Mucosa of gallbladder (tissue), 1 donor: ENCODE results near the gene ATP6V1C2. TPM values are rescaled to one million over a fixed set of nuclear protein-coding genes. Genes with fewer than 3 reads are reported as not detected.

ENCODE experiments used
- DNase-seq: peaks from one replicate; pipeline ENCODE4 v3.0.0-alpha.2; 2020; ENCODE audit warnings: low spot score
- total RNA-seq: library from RNA; stranded (reverse); gene quantifications from one replicate; pipeline ENCODE4 v1.2.1, GENCODE V29; 2021
- donor health status: DM: no; HTN: no; CAD: no.

Gene ATP6V1C2, protein sequence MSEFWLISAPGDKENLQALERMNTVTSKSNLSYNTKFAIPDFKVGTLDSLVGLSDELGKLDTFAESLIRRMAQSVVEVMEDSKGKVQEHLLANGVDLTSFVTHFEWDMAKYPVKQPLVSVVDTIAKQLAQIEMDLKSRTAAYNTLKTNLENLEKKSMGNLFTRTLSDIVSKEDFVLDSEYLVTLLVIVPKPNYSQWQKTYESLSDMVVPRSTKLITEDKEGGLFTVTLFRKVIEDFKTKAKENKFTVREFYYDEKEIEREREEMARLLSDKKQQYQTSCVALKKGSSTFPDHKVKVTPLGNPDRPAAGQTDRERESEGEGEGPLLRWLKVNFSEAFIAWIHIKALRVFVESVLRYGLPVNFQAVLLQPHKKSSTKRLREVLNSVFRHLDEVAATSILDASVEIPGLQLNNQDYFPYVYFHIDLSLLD
- 0.26 TPM for total RNA-seq

DNA sequence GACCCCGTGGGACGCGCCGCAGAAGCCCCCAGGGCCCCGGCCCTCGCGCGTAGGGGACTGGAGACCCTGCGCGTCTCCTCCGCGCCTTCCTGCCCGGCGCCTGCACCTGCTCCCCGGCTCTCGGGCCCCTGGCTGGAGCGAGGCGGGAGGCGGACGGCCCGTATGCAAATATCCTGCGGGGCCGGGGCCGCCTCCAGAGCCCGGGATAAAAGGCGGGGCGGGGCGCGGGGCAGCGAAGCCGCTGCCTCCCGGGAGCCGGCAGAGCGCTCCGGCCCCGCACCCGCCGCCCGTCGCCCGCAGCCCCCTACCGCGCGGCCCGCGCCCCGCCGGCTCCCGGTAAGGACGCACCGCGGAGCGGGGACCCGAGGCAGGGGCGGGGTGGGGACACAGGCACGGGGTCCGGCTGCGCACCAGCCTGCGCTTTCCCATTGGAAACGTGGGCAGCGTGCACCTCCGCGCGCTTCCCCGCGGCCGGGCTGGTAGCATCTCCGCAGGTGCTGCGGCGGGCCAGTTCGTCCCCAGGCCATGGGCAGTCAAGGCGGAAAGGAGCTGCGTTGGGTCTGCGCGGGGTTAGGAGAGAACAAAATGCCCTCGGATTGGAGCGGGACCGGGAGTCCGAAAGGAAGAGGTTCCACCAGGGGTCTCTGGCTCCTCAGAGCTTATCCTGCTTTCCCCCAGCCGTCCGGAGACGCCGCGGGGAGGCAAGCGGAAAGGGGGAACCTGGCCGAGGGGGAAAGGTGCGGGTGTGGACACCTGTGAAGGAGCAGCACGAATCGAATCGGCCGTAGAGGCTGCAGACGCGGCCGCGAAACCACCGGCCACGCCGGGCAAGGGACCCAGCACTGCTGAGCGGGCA lies at the start of gene ATP6V1C2:
TSS of gene ATP6V1C2 (plus strand) at position 235 of the 856 bp plus-strand sequence. CDS start 1,220 bp downstream, outside the sequence.
- no peak for DNase-seq

DNA sequence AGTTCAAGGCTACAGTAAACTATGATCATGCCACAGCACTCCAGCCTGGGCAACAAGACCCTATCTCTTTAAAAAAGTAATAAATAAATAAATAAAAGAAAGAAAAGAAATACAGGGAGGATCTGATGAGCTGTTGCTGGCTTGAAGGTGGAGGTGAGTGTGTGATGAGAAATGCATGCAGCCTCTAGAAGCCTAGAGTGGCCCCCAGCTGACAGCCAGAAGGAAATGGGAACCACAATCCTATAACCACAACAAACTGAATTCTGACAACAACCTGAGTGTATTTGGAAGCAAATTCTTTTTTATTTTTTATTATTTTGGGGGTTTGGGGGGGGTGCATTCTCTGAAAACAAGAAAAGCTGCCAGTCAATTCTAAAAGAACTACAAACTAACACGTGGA lies 46.3 kb upstream of the ATP6V1C2 start:
- DNase-seq = no peak

DNA sequence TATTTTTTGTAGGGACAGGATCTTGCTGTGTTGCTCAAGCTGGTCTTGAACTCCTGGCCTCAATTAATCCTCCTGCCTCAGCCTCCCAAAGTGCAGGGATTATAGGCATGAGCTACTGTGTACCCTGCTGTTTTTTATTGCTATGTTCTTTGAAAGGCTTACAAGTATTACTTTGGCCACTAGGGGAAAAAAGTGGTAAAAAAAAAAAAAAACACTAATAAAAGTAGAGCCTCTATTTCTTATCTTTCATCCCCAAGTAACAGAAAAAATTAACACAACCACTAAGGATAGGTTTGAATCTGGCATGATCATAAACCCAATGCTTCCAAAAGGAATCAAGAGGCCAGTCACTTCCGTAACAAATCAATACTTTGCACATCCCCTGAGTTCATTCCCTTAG lies 43.2 kb upstream of the ATP6V1C2 start:
- DNase-seq = no peak

DNA sequence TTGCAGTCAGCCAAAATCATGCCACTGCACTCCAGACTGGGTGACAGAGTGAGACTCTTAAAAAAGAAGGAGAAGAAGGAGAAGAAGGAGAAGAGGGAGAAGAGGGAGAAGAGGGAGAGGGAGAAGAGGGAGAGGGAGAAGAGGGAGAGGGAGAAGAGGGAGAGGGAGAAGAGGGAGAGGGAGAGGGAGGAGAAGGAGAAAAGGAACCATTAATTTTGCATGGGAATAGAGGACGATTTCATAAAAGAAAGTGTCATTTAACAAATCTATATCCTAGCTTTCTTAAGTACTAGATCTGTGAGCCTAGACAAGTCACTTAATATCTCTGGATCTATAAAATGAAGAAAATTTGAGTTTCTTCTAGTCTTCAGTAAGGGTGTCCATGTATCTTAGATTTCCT lies 41.2 kb upstream of the ATP6V1C2 start:
- DNase-seq = no peak

DNA sequence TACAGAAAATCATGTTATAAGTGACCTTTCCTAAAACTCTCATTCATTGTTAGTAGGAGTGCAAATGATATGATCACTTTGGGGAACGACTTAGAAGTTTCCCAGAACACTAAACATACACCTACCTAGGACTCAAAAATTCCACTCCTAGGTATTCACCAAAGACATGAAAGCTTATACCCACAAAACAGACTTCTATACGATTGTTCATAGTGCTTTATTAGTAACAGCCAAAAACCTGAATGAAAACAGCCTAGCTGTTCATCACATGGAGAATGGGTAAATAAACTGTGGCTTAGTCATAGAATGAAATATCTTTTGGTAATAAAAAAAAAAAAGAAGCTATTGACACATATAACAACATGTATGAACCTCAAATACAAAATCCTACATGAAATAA lies 40.5 kb upstream of the ATP6V1C2 start:
- no peak for DNase-seq

DNA sequence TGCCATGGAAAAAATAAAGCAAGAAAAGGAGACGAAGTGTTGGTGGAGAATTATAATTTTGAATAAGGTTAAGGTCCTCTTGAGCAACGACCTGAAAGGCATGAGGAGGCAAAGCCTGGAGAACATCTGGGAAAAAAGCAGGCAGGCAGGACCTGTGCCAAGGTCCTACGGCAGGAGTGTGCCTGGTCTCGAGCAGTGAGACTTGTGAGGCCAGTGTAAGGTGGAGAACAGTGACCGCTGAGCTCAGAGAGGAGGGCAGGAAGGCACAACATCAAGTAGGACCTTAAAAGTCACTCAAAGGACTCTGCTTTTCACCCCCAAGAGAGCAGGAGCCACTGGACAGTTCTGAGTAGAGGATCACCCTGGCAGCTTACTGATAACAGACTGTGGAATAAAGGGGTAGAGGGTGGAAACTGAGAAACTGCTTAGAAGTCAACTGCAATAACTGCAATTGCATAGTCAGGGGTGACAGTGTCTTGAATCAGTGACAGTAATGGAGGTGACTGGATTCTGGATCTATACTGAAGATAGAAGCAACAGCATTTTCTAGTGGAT lies 35.2 kb upstream of the ATP6V1C2 start:
- DNase-seq = no peak

DNA sequence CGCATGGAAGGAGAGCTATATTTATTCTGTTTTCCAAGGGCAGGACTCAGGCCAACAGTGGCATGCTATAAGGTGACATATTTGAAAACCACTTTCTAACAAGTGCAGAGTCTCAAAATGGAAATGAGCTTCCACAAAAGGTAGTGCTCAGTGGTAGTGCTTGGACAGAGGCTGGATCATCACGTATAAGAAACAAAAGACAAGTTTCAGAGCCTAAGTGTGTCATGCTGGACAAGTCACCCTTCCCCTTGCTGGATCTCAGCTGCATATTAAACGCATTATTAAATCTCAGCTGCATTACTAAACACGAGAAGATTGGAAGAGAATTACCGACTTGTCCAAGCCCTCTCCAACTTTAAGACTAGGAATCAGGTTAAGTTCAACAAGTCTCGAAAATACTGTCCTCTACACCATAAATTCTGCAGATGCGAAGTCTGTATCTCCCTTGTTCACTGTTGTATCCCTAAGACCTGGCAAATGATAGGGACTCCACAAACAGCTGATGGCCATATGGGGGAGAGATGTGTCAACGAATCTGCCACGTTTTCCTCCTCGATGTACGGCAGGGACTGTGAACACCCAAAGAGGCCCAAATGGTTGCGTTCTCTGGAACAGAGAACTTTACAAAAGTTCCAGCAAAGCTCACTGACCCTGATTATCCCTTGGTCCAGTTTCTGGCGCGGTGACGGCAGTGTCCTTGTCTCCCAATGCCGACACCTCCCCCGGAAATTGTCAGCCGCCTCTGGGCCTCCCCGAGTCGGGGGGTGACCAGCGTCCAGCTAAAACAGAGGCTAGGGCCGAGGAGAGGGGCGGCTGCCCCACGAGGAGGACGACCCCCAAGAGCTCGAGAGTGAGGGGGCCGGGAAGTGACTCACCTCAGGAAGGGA lies 32.3 kb upstream of the ATP6V1C2 start:
- DNase-seq = peak; percentile 12

DNA sequence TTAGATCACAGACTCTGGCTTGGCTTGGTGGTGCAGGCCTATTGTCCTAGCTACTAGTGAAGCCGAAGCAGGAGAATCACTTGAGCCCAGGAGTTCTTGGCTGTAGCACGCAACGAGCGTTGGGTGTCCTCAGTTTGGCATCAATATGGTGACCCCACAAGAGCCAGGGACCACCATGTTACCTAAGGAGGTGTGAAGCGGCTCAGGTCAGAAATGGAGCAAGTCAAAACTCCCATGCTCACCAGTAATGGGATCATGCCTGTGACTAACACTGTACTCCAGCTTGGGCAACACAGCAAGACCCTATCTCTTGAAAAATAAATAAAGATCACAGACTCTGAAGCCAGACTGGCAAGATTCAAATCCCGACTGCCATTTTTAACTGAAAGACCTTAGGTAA lies 29.9 kb upstream of the ATP6V1C2 start:
- DNase-seq = no peak

DNA sequence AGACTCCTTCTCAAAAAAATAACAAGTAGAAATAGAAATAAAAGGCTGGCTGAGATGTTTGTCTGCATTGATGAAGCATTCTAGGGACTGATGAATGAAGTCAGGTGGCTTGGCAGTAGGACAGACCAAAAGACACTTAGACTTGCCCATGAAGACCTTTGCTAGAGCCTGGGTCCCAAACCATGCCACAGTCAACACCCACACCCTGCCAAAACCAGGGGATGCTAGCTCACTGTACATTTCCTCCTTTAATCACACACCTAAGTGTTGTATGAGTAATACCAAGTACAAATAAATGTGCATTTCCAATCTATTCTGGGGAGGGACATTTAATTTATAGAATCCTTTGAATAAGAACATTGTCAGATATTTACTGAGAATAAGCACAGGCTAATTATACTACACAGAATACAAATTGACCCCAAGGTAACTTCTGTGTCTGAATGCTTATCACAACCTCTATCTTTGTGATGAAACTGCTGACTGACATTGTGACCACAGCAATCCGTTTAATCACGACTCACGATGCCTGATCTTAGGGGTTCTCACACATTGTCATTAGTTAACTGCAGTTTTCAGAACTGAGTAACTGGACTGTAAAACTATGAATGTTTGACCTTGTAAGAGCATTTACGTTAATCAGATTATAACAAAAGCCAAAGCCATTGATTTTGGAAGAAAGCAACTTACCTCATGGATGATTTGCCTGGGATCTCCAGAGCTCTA lies 21.2 kb upstream of the ATP6V1C2 start:
- no peak for DNase-seq

DNA sequence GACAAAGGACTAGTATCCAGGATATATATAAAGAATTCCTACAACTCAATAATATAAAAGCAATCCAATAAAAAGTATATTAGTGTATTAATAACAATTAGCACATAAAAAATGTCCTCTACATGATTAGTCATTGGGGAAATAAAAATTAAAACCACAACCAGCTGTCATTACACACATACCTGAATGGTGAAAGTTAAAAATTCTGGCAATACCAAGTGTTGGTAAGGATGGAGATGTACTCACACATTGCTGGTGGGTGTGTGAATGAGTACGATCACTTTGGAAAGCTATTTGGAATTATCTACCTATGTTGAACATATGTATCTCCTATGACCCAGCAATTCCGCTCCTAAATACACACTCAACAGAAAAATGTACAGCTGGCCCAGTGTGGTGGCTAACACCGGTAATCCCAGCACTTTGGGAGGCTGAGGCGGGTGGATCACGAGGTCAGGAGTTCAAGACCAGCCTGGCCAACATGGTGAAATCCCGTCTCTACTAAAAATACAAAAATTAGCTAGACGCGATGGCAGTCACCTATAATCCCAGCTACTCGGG lies 17.3 kb upstream of the ATP6V1C2 start:
- no peak for DNase-seq

DNA sequence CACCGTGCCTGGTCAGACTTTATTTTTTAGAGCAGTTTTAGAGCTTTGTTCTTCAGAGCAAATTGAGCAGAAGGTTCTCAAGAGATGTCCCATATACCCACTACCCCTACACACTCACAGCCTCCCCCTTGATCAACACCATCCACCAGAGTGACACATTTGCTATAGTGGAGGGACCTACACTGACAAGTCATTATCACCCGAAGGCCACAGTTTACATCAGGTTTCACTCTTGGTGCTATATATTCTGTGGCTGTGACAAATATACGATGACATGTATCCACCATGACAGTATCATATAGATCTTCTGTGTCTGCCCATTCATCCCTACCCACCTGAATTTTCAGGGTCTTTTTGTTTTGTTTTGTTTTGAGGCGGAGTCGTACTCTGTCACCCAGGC lies 15.4 kb upstream of the ATP6V1C2 start:
- DNase-seq = no peak

DNA sequence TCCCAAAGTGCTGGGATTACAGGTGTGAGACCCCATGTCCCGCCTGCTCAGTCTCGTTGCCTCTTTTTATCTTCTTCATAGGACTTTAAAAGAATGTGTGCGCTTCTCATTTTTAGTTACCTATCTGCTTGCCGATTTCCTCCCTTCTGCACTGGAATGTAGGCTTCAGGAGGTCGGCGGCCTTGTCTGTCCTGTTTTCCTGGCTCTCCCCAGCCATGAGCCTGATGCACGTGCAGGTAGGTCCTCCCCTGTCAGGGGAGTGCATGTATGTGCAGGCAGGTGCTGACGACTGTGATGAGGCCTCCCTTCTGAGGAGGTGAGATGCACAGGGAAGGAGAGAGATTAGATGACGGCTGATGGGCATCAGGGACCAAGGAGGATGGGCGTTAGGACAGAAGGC lies 13.6 kb upstream of the ATP6V1C2 start:
- DNase-seq = no peak

DNA sequence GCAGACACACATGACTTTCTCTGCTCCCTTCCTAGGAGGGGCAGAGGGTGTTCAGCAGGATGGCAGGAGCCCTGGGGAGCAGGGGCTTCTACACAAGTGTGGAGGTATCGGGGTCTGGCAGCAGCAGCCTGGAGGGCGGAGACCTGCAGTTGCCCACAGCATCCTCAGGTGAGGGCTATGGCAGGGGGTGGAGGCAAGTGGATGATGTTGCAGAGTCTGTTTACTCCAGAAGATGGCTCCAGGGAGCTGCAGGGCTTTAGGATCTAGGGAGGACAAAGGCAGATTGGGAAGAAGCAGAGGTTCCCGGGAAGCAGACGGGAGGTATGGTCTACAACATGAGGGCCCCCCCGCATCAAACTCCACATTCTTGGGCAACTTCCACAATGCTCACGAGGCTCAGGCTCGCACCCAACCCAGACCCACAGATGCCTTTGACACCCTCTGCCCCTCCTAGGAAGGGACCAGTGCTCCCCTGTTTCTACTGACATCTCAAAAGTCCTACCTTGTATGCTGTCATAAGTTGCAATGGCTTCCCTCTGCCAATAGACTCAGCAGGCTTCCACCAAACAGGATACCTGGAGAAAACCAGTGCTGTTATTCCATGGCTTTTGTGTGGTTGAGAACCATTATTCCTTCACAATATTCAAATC lies 12.0 kb upstream of the ATP6V1C2 start:
- DNase-seq = no peak

DNA sequence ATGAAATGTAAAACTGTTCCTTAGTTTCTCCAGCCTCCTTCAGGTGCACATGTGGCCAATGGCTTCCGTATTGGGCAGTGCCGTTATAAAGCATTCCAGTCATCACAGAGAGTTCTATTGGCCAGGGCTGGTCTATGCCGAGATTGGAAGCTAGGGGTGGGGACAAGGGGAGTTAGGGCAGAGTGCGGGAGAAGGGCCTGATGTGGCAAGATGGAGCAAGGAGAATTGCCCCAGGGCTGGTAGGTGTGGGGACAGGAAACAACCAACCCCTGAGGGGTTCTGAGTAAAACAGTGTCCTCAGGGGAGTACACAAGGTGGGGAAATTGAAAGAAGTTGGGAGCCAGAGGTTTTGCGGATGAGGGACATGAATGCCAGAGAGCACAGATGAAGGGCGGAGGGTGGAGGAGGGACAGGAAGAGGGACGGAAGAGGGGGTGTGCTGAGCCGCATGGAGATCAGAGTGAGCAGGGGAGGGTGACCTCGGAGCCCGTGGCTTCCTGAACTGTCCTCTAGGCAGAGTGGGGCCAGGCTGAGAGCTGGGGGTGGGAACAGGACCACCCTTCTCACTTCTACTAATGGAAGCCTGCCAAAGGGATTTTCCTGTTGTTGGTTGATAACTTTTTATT lies 9.1 kb upstream of the ATP6V1C2 start:
- DNase-seq = no peak

DNA sequence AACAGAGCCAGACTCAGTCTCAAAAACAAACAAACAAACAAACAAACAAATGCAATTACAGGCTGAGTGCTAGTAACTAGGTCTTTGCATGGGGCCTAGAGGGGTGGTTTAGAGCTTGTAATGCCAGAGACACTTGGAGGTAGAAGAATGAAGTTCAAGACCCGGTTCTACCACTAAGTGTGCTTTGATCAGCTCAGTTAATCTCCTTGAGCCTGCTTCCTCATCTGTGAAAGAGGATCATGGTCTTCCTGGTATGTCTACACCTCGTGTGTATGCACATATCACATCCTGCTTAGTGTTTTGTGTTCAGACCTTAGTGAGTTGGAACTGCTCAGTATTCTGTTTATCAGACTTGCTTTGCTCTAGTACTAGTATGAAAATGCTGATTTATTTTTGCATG lies 4.8 kb upstream of the ATP6V1C2 start:
- no peak for DNase-seq

DNA sequence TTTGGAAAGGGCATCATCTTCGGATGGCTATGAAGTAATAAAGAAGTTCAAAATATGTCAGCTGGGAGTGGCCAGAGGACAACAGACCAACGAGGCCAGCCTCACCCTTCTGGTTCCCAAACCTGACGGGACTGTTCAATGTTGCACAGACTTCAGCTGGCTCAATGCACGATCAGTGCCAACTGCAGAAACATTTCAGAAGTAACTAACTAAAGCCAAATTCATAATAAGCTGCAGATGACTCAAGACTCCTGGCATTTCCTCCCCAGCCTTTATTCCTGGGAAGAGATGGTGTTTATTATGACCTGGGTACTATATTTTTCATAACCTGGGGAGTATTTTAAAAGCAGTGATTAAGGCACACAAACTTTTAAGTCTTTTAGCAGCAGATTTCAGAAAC lies 3.8 kb upstream of the ATP6V1C2 start:
- peak; percentile 18 for DNase-seq

DNA sequence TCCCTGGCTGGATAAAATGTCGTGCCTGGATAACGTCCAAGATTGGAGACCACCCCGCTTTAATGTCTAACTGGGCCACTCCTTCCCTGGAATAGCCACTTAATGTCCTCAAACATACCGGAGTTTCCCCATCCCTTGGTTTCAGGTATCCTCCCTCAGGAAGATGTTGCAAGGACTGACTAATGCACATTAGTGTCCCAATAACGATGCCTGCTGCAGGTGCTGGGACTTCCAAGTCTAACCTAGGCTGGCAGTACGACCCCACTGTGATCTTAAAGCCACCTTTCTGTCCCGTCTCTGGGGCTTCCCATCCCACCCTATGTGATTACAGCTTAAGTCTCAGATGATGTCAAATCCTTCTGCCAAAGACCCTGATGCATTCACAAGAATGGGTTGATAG lies 1.1 kb upstream of the ATP6V1C2 start:
- DNase-seq = no peak

DNA sequence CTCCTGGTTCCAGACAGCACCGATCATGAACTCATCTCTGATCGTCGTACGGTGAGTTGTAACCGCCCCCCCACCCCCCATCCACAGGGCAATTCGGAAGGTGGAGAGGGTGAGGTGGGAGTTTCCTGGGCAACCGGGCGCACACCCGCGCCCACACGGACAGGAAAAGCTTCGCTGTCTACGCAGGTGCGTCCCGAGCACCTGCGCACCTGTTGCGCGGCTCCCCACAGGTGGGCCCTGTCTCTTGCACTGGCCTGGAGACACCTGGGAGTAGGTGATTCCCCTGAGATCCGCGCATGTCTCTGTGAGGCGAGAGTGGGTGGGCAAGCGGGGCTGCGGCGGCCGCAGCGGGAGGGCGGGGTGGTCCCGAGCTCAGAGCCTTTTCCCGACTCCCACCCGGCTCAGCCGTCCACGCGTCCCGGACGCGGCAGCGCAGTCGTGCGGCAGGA lies 459 bp upstream of the ATP6V1C2 start:
- no peak for DNase-seq

DNA sequence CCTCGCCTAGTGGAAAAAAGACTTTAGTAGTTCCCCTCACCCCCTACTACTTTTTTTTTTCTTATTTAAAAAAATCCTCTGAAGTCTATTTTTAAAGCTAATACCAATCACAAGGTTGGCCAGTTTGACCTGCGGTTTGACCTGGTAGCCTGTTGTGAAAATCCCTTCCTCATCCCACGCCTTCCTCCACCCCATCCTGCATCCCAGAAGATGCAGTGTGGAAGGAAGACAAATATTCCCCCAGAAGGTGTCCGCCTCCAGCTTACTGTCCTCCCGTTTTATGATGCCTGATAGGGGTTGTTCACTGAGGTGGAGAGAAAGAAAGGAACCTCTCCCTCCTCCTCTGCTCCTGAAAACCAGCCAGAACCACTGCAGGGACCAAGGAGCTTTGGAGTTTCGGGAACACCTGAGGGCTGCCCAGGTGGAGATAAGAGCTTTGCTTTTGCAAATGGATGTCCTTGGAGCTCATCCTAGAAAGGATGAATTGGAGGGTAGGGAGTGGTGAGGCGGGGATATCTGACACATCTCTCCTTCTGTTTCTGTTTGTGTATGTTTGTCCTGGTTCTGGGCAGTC lies 909 bp downstream of the ATP6V1C2 start:
- no peak for DNase-seq
